ENCODE measurements around the gene GALC.

- TF ChIP-seq, protein P1, sequence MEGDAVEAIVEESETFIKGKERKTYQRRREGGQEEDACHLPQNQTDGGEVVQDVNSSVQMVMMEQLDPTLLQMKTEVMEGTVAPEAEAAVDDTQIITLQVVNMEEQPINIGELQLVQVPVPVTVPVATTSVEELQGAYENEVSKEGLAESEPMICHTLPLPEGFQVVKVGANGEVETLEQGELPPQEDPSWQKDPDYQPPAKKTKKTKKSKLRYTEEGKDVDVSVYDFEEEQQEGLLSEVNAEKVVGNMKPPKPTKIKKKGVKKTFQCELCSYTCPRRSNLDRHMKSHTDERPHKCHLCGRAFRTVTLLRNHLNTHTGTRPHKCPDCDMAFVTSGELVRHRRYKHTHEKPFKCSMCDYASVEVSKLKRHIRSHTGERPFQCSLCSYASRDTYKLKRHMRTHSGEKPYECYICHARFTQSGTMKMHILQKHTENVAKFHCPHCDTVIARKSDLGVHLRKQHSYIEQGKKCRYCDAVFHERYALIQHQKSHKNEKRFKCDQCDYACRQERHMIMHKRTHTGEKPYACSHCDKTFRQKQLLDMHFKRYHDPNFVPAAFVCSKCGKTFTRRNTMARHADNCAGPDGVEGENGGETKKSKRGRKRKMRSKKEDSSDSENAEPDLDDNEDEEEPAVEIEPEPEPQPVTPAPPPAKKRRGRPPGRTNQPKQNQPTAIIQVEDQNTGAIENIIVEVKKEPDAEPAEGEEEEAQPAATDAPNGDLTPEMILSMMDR (IDR thresholded peaks at IDR 0.05; ENCODE audit: borderline replicate concordance, extremely low read depth, low read length, poor library complexity, severe bottlenecking), result no peak
- TF ChIP-seq EZH2 (IDR thresholded peaks at IDR 0.05; ENCODE audit: borderline replicate concordance, low read depth, low read length, severe bottlenecking), result no peak
Observed at GRCh38 chr14:88032373-88032772, 39.4 kb upstream of the GALC start.

Measured in DND-41 (cell line).